Gastroesophageal sphincter (tissue), 4 donors: ENCODE results near the gene HSPA12B. TPM values are rescaled to one million over a fixed set of nuclear protein-coding genes. Genes with fewer than 3 reads are reported as not detected.

Experiments
- ATAC-seq: fragments of 150-250 bp; one replicate; pipeline ENCODE4 v1.9.1; 2016; ENCODE audit warnings: mild to moderate bottlenecking, moderate library complexity
- H3K27ac ChIP-seq, 4 donors: fragments of 200-600 bp; sonication (generic) in 3 of 4; 1 replicate in 3 of 4; 2 replicates in 1 of 4; pipeline ENCODE4 v1.5.1; 2016 to 2019
- H3K27me3 ChIP-seq: fragments of 200-600 bp; sonication (generic); one replicate; pipeline ENCODE4 v1.5.1; 2019
- H3K36me3 ChIP-seq, 2 donors: fragments of 200-600 bp; sonication (generic); one replicate each; pipeline ENCODE4 v1.5.1; 2019; ENCODE audit warnings: control low read depth in 1 of 2
- H3K4me1 ChIP-seq, 3 donors: fragments of 200-600 bp; sonication (generic); 1 replicate in 2 of 3; 2 replicates in 1 of 3; pipeline ENCODE4 v1.5.1; 2016 to 2019; ENCODE audit warnings: control low read depth in 2 of 3
- H3K4me3 ChIP-seq, 2 donors: fragments of 200-600 bp; sonication (generic); one replicate each; pipeline ENCODE4 v1.5.1; 2019; ENCODE audit warnings: mild to moderate bottlenecking in 1 of 2, moderate library complexity in 1 of 2
- H3K9me3 ChIP-seq, 3 donors: fragments of 200-600 bp; sonication (generic); one replicate each; pipeline ENCODE4 v1.5.1; 2017 to 2019; ENCODE audit warnings: control low read depth in 2 of 3
- CTCF ChIP-seq, 4 experiments: fragments of 200-600 bp in 2 of 4; fragments of 450-650 bp in 2 of 4; sonication (generic) in 1 of 4; IDR thresholded peaks; one replicate each; pipeline ENCODE4 v1.5.1; 2017 to 2019; ENCODE audit warnings: antibody characterized with exemption in 4 of 4, mild to moderate bottlenecking in 2 of 4, moderate library complexity in 2 of 4
- EP300 ChIP-seq: sonication (generic); formaldehyde crosslinking; IDR thresholded peaks from one replicate; pipeline ENCODE4 v1.6.1; 2017; ENCODE audit warnings: antibody characterized with exemption, mild to moderate bottlenecking
- POLR2A ChIP-seq, 2 donors: fragments of 450-650 bp; IDR thresholded peaks; one replicate each; pipeline ENCODE4 v1.6.1; 2017; ENCODE audit warnings: antibody characterized with exemption in 2 of 2, mild to moderate bottlenecking in 2 of 2, moderate library complexity in 1 of 2
- POLR2AphosphoS5 ChIP-seq: sonication (generic); formaldehyde crosslinking; IDR thresholded peaks from one replicate; pipeline ENCODE4 v1.6.1; 2017; ENCODE audit warnings: antibody characterized with exemption
- whole genome bisulfite sequencing, 2 donors: methylation state at CpG; one replicate each; pipeline ENCODE4 v1.1.5; 2018; ENCODE audit warnings: low coverage in 1 of 2; 5-methylcytosine and 5-hydroxymethylcytosine counted together
- total RNA-seq, 4 donors: library from RNA; depleted of rRNA; stranded (reverse); fragments of >200 nt; gene quantifications; one replicate each; pipeline ENCODE4 v1.1.0, GENCODE V29; 2016

The HSPA12B gene
- total RNA-seq, 4 donors from 2014 or later: 9.6 to 19.3 (median 14.4) TPM

GRCh38 chr20:3702611-3703391 is 29.7 kb upstream of the HSPA12B start:
- H3K27me3 ChIP-seq: no peaks in the 10 kb centered on the region
- TF ChIP-seq POLR2A (IDR thresholded peaks at IDR 0.05) (no peak), EP300 (no peak), CTCF (IDR thresholded peaks at IDR 0.05) (no peak), POLR2AphosphoS5 (no peak)
- ATAC-seq: no peak
- H3K27ac ChIP-seq: no peak overlapping the region
- no peaks in the 10 kb centered on the region for H3K4me1 ChIP-seq
- WGBS, 2 donors: 79 to 86% methylated on average over 3 to 4 of the region's 11 CpGs
- no peaks in the 10 kb centered on the region for H3K36me3 ChIP-seq
- no peaks in the 10 kb centered on the region for H3K9me3 ChIP-seq
- no peak overlapping the region for H3K4me3 ChIP-seq

GRCh38 chr20:3704087-3704486 is 28.4 kb upstream of the HSPA12B start:
- Histone ChIP-seq H3K4me3 (no peak overlapping the region), H3K36me3 (no peaks in the 10 kb centered on the region), H3K4me1 (no peaks in the 10 kb centered on the region), H3K9me3 (no peaks in the 10 kb centered on the region), H3K27ac (no peak overlapping the region), H3K27me3 (no peaks in the 10 kb centered on the region)
- ATAC-seq: no peak
- WGBS, 2 donors: 20 to 59% methylated on average over 1 to 4 of the region's 5 CpGs
- TF ChIP-seq POLR2AphosphoS5: no peak

- no peak overlapping the region for H3K27ac ChIP-seq
- H3K4me3 ChIP-seq: no peak overlapping the region
- H3K9me3 ChIP-seq: no peaks in the 10 kb centered on the region
- peaks cover 0 to 9% (median 4%) of the 10 kb centered on the region in 3 donors for H3K4me1 ChIP-seq
- TF ChIP-seq POLR2AphosphoS5 (no peak), POLR2A (IDR thresholded peaks at IDR 0.05) (no peak), CTCF (IDR thresholded peaks at IDR 0.05) (no peak), EP300 (no peak)
- ATAC-seq: no peak
- WGBS, 2 donors: 80 to 100% methylated on average over 1 of the region's 14 CpGs
- no peaks in the 10 kb centered on the region for H3K27me3 ChIP-seq
- H3K36me3 ChIP-seq: no peaks in the 10 kb centered on the region
Observed at GRCh38 chr20:3705491-3705969, 27.0 kb upstream of the HSPA12B start.

- Histone ChIP-seq H3K4me1 (peaks cover 0 to 15% (median 7%) of the 10 kb centered on the region in 3 donors), H3K27ac (no peak overlapping the region), H3K27me3 (no peaks in the 10 kb centered on the region), H3K36me3 (no peaks in the 10 kb centered on the region), H3K4me3 (no peak overlapping the region), H3K9me3 (no peaks in the 10 kb centered on the region)
- no peak for ATAC-seq
- WGBS, 2 donors: 90% methylated on average over 6 of the region's 31 CpGs; no CpG with 5 or more reads in 1 of the 2 donors
- no peak for TF ChIP-seq CTCF (IDR thresholded peaks at IDR 0.05)
- no peak for TF ChIP-seq POLR2A (IDR thresholded peaks at IDR 0.05)
- no peak for TF ChIP-seq EP300
- no peak for TF ChIP-seq POLR2AphosphoS5
Observed at GRCh38 chr20:3705970-3706739, 26.3 kb upstream of the HSPA12B start.

- no peak overlapping the region for H3K4me3 ChIP-seq
- no peak for TF ChIP-seq CTCF (IDR thresholded peaks at IDR 0.05)
- no peak for TF ChIP-seq POLR2AphosphoS5
- no peak for TF ChIP-seq POLR2A (IDR thresholded peaks at IDR 0.05)
- no peak for TF ChIP-seq EP300
Observed at GRCh38 chr20:3706774-3707507, 25.5 kb upstream of the HSPA12B start.

More at GRCh38 chr20:3706774-3707507, 25.5 kb upstream of the HSPA12B start:
- no peaks in the 10 kb centered on the region for H3K9me3 ChIP-seq
- H3K36me3 ChIP-seq: no peaks in the 10 kb centered on the region
- peaks cover 0 to 19% (median 7%) of the 10 kb centered on the region in 3 donors for H3K4me1 ChIP-seq
- peak; percentile 30 for ATAC-seq
- no peak overlapping the region for H3K27ac ChIP-seq
- WGBS, 2 donors: 100% methylated on average over 1 of the region's 10 CpGs; no CpG with 5 or more reads in 1 of the 2 donors
- no peaks in the 10 kb centered on the region for H3K27me3 ChIP-seq
